ENCODE data around the gene MTTP. TPM values are rescaled to one million over a fixed set of nuclear protein-coding genes. Genes with fewer than 3 reads are reported as not detected.

Gene MTTP
- total and polyA plus RNA-seq, 10 donors = 0.07 to 0.97 (median 0.12) TPM; not detected in 3

DNA sequence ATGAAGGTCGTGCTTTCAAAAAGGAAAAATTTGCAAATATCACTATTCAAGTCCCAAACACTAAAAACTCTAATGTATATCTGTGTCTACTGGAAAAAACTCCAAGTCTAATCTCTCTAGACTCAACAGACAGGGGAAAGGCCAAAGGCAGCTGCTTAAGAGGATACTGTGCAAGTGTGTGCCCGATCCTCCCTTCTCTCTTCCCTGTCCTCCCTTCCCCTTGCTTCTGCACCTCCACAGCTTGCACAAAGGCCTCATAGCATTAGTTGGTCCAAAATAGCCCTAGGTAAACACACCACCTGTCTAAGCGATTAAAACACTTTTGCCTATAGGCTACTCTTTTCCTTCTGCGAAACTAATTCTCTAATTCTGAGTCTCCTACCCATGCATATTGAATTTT lies 72.4 kb downstream of the MTTP start:
- WGBS, 5 donors = 82 to 90% (median 88%) methylated on average over 4 of the region's 4 CpGs
- TF ChIP-seq, protein P1, sequence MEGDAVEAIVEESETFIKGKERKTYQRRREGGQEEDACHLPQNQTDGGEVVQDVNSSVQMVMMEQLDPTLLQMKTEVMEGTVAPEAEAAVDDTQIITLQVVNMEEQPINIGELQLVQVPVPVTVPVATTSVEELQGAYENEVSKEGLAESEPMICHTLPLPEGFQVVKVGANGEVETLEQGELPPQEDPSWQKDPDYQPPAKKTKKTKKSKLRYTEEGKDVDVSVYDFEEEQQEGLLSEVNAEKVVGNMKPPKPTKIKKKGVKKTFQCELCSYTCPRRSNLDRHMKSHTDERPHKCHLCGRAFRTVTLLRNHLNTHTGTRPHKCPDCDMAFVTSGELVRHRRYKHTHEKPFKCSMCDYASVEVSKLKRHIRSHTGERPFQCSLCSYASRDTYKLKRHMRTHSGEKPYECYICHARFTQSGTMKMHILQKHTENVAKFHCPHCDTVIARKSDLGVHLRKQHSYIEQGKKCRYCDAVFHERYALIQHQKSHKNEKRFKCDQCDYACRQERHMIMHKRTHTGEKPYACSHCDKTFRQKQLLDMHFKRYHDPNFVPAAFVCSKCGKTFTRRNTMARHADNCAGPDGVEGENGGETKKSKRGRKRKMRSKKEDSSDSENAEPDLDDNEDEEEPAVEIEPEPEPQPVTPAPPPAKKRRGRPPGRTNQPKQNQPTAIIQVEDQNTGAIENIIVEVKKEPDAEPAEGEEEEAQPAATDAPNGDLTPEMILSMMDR (IDR thresholded peaks at IDR 0.05 in 8 of 11, conservative IDR thresholded peaks at IDR 0.05 in 3 of 11) = no peak
- TF ChIP-seq POLR2A (IDR thresholded peaks at IDR 0.05) (no peak), POLR2AphosphoS5 (IDR thresholded peaks at IDR 0.05) (no peak)
- Histone ChIP-seq H3K27me3 (replicated peaks in 1 of 7) (no peaks in the 10 kb centered on the region), H3K27ac (no peak overlapping the region), H3K4me3 (no peak overlapping the region), H3K9me3 (peaks cover 0 to 24% (median 4%) of the 10 kb centered on the region in 8 donors), H3K36me3 (no peaks in the 10 kb centered on the region), H3K4me1 (peaks cover 0 to 14% (median 0%) of the 10 kb centered on the region in 6 donors)
- intact Hi-C loops (cut with DNase I; ENCODE audit: low total_unique reads) = no loop called here
- DNase-seq = no peak

DNA sequence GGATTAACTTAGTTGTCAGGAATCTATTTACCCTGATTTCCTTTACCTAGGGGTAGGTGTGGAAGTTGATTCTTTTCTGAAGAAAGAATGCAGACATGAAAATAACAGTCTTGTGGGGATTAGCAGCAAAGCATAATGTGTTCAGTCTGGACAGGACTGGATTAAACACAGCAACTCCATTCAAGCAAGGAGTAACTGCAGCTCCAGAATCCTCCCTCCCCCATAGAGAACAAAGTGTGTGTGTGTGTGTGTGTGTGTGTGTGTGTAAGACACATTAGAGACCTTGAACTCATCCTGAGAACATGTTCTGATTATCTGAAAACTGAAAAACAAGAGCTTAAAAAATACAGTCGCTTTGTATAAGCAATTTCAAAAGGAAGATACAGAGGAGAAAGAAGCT lies 73.7 kb downstream of the MTTP start:
- TF ChIP-seq, protein P1 (IDR thresholded peaks at IDR 0.05 in 8 of 11, conservative IDR thresholded peaks at IDR 0.05 in 3 of 11) = no peak
- TF ChIP-seq POLR2AphosphoS5 (IDR thresholded peaks at IDR 0.05) (no peak), POLR2A (IDR thresholded peaks at IDR 0.05) (no peak)
- peaks cover 0 to 36% (median 8%) of the 10 kb centered on the region in 8 donors for H3K9me3 ChIP-seq
- H3K36me3 ChIP-seq = no peaks in the 10 kb centered on the region
- no peaks in the 10 kb centered on the region for H3K27me3 ChIP-seq (replicated peaks in 1 of 7)
- intact Hi-C loops (cut with DNase I; ENCODE audit: low total_unique reads) = no loop called here
- 61 to 83% (median 72%) methylated on average over 1 of the region's 1 CpG for WGBS, 5 donors
- DNase-seq = no peak
- no peak overlapping the region for H3K27ac ChIP-seq
- H3K4me1 ChIP-seq = peaks cover 0 to 14% (median 0%) of the 10 kb centered on the region in 6 donors
- no peak overlapping the region for H3K4me3 ChIP-seq

DNA sequence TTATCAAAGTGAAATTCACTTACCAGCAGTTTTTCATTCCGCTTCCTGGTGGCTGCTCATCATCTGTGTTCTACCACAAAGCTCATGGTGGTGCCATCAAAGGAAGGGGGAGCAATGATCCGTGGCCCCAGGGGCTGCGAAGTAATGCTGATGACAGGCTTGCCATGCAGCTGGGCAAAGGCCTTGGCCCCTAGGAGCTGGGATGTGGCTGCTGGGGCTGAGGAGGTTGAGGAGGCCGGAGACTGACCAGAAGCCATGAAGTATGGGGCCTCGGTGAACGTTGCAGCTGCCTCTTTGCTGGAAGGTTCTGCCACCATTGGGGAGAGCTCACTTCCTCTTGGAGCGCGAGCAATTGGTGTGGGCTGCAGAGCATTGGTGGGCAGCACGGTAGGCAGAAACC lies 74.6 kb downstream of the MTTP start:
- TF ChIP-seq POLR2A (IDR thresholded peaks at IDR 0.05) (no peak), POLR2AphosphoS5 (IDR thresholded peaks at IDR 0.05) (no peak)
- TF ChIP-seq, protein P1 (IDR thresholded peaks at IDR 0.05 in 8 of 11, conservative IDR thresholded peaks at IDR 0.05 in 3 of 11) = no peak
- H3K4me1 ChIP-seq = peaks cover 0 to 10% (median 0%) of the 10 kb centered on the region in 6 donors
- no peak overlapping the region for H3K27ac ChIP-seq
- no peaks in the 10 kb centered on the region for H3K36me3 ChIP-seq
- 88 to 92% (median 90%) methylated on average over 9 of the region's 9 CpGs for WGBS, 5 donors
- no peak overlapping the region for H3K4me3 ChIP-seq
- intact Hi-C loops (cut with DNase I; ENCODE audit: low total_unique reads) = no loop called here
- peaks cover 0 to 45% (median 8%) of the 10 kb centered on the region in 8 donors for H3K9me3 ChIP-seq
- H3K27me3 ChIP-seq (replicated peaks in 1 of 7) = no peaks in the 10 kb centered on the region
- no peak for DNase-seq

DNA sequence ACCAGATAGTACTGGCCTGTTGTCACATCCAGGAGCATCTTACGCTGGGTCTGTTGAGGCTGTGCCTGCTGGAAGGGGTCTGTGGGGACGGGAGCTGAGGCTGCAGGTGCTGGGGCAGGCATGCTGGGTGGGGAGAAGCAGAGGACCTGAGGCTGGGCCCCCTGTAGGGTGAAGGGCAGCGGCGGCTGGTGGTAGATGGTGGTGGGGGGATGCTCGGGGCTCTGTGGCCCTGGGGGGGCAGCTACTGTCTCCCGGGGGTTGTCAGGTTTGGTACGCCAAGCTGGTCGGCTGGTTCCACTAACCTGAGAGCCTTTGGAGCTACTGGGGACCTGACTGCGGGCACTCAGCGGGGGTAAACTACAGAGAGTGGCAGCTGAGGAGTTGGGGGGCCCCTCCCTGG lies 75.2 kb downstream of the MTTP start:
- H3K4me1 ChIP-seq = peaks cover 0 to 4% (median 0%) of the 10 kb centered on the region in 6 donors
- peaks cover 0 to 46% (median 8%) of the 10 kb centered on the region in 8 donors for H3K9me3 ChIP-seq
- no peaks in the 10 kb centered on the region for H3K27me3 ChIP-seq (replicated peaks in 1 of 7)
- no peak for DNase-seq
- WGBS, 5 donors = 81 to 100% (median 92%) methylated on average over 1 to 10 of the region's 10 CpGs
- no peak overlapping the region for H3K4me3 ChIP-seq
- H3K36me3 ChIP-seq = no peaks in the 10 kb centered on the region
- no peak overlapping the region for H3K27ac ChIP-seq
- intact Hi-C loops (cut with DNase I; ENCODE audit: low total_unique reads) = no loop called here
- TF ChIP-seq POLR2AphosphoS5 (IDR thresholded peaks at IDR 0.05) = no peak
- TF ChIP-seq POLR2A (IDR thresholded peaks at IDR 0.05) = no peak
- TF ChIP-seq, protein P1 (IDR thresholded peaks at IDR 0.05 in 8 of 11, conservative IDR thresholded peaks at IDR 0.05 in 3 of 11) = no peak

Data from spleen (tissue), 11 donors.